M059J (cell line): ENCODE measurements around the gene KAT2B. TPM values are rescaled to one million over a fixed set of nuclear protein-coding genes. Genes with fewer than 3 reads are reported as not detected.
A peak's percentile ranks its signal among the peaks of the same experiment; 100 is the strongest.
"Not testable (repeated sequence)": the region's sequence is repeated elsewhere in the genome, so short reads cannot be mapped to it uniquely, and the experiment has no call there.

Experiments used
- DNase-seq: peaks from one replicate; pipeline ENCODE4 v3.0.0-alpha.2; 2012; ENCODE audit warnings: low read depth
- total RNA-seq: library from RNA; depleted of rRNA; stranded (reverse); fragments of >200 nt; shearing (Covaris generic); gene quantifications from 2 replicates; pipeline ENCODE4 v1.2.3, GENCODE V29; 2014

KAT2B gene
- total RNA-seq, 1 experiment from 2014 or later, result 14.7 TPM

DNA sequence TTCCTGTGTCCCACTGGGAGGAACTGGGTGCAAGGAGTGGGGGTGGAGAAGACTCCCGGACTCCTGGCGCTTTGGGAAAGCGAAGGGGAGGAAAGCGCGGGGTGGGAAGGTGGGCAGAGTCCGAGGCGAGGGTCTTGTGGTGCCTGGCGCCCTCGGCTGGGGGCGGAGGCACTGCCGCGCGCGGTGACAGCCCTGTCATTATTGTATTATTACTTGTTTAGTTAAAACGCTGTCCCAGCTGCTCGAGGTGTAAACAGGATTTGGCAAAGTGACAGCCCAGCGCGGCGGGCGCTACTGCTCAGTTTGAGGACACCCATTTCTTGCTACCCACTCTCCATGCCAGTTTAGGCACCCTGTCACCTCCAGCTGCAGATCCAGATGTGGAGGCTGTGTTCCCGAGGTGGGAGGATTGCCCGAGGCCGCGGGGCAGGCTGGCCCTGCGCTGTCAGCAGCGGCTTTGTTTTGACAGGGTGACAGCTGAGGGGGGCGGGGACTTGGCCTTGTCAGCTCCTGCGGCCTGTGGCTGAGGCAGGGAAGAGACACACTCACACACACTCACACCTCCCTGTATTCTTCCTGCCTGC is 1.0 kb downstream of the KAT2B start:
- peak; percentile 77 for DNase-seq

GRCh38 chr3:20042331-20042730 is 2.1 kb downstream of the KAT2B start:
- DNase-seq, result no peak

DNA sequence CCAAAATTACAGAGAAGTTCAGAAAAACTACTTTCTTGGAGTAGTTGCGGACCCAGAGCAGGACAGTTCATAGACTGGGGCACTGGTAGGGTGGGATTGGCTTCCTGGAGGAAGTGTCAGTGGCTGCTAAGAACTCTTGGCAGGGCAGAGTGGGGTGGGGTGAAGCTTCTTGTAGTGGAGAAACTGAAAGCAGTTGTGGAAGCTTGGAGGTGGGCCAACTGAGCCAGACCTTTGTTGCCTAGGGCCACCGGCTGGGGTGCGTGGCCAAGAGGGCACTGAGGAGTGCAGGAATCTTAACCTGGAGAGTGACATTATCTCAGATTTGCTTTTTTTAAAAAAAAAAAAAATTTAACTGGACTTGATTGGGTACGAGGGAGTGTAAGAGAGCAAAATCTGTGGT is 3.1 kb downstream of the KAT2B start:
- DNase-seq, result peak; percentile 56

DNA sequence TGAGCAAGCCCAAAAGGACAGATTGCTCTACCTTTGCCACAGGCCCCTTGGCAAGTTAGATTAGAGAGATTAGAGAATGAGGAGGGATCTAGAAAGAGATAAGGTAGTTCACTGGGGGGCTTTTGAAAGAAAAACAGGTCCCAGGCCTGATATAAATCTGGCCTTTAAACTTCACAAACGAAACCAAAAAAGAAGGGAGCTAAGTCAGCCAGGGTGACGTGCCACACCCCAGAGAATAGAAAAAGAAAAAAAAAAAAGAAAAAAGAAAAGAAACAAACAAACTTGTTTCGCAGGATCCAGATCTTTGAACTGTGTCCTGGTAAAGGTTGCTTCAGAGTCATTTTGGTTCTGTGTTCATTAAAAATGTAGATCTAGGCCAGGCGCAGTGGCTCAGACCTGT is 3.6 kb downstream of the KAT2B start:
- no peak for DNase-seq

GRCh38 chr3:20045141-20045540 is 4.9 kb downstream of the KAT2B start:
- DNase-seq, result not testable (repeated sequence)

DNA sequence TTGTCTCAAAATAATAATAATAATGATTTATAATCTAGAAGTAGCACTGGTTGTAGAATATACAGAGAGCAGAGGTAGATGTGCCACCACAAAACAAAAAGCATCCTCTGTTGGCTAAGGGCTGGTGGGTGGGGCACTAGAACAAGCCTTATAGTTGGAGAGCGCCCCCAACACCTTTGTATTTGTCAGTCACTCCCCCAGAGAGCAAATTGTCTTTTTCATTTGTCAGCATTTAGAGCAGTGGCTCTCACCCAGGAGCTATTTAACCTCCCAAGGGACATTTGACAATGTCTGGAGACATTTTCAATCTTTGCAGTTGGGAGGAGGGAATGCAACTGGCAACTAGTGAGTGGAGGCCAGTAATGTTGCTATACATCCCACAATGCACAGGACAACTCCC is 6.3 kb downstream of the KAT2B start:
- no peak for DNase-seq

- no peak for DNase-seq
Measured at GRCh38 chr3:20047341-20047779, 7.1 kb downstream of the KAT2B start.

- no peak for DNase-seq
Measured at GRCh38 chr3:20047976-20048883, 8.0 kb downstream of the KAT2B start.

GRCh38 chr3:20051123-20051806 is 11.0 kb downstream of the KAT2B start:
- DNase-seq, result no peak

DNA sequence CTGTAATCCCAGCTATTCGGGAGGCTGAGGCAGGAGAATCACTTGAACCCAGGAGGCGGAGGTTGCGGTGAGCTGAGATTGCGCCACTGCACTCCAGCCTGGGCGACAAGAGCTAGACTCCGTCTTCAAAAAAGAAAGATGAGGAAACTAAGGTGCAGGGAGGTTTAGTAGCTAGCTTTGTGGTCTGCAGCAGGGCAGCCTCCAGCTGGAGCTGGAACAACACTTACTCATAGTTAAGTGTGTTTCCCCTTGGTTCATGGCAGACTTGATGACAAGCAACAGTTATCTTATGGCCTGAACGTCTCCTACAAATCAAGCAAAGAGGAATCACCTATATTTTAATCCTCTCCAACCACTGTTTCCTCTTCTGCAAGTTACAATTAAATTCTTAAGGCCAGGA is 12.6 kb downstream of the KAT2B start:
- no peak for DNase-seq

DNA sequence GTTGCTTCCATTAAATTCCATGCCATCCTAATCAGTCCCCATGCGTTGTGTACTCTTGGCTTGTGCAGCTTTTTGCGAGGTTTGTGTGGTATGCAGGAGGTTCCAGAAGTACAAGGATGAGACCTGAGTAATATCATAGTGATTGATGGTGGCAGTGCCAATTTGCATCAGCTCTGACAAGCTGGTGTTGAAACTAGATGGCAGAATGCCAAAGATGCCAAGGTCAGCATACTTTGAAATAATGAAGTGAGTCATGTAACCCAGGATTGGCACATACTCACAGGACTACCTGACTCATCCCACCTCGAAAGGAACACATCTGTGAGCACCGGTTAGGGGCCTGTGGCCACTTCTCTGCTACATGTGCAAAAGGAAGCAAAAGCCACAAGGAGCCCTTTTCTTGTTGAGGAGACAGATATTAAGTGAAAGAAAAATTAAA is 14.3 kb downstream of the KAT2B start:
- peak; percentile 97 for DNase-seq

DNA sequence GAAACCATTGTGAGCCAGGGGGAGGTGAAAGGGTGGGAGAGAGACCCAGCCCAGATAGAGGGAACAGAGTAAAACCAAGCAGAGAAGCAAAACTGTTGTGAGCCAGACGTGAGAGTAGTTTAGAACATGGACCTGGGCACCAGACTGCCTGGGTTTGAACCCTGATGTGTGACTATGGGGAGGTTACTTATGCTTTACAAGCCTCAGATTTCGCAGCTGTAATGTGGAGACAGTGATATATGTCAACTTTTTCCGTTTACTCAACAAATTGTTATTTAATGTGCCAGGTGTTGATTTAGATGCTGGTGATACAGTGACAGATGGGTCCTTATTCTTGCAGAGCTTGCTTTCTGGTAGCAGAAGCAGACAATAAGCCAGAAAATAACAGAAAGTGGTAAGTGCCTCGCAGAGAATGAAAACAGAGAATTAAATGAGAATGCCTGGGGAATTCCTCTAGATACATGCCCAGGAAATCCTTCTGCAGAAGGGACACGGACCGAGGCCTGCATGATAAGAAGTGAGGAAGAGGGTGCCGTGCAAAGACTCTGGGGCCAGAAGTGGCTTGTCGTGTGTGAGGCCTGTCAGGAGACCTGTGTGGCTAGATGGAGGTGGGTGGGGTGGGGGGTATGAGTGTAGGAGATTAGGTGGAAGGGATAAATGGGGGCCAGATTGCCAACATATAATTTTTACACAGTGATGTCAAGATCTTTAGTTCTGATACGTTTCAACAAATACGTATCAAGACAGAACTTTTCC is 15.0 kb downstream of the KAT2B start:
- DNase-seq, result no peak

DNA sequence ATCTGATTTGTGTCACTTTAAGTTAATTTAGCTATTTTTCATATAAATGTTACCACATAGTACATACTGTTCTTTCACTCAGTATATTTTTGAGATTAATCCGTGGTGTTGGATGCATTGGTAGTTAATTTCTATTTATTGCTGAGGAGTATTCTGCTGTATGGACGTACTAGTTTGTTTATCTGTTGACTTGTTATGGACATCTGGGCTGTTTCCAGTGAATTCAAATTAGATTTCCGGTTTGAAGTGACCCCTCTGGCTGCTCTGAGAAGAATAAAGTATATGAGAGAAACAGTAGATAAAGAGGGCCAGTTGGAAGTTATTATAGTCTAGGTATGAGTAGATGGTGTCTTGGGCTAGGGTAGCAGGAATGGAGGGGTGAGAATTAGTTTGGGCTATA is 15.6 kb downstream of the KAT2B start:
- DNase-seq, result no peak

DNA sequence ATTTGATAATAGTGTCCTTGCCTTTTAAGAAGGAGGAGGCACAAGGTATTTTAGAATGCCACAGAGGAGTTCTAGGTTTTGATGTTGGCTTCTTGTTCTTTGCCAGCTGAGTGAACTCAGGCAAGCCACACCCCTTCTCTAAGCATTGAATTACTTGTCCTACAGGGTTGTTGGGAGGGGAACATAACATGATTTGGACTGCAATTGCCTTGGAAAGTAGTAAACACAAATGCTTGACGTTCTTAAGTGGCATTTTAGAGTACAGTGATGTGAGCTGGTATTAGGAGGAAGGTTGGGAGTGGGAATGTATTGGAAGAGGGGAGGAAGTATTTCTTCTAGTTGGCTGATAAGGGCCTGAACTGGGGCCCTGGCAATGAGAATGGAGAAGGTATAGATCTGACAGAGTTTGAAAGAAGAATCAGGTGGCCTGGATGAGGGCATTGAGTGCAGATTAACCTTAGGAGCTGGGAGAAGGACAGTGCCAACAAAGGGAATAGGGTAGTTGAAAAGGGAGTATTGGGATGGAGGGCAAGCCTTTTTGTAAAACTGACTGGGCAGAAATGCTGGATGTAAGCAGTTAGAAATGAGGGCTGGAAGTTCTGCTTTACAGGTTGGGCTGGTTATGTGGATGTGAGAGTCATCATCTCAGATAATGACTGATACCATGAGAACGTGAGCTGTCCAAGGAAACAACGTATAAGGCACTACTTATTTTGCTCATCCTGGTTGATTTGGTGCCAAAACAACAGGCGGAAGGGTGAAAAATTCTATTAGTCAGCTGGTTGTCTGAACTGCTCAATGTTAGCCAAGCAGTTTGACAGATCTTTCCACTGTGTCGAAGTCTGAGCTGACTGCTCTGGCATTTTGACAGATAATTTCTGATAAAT is 16.7 kb downstream of the KAT2B start:
- peak; percentile 86 for DNase-seq

DNA sequence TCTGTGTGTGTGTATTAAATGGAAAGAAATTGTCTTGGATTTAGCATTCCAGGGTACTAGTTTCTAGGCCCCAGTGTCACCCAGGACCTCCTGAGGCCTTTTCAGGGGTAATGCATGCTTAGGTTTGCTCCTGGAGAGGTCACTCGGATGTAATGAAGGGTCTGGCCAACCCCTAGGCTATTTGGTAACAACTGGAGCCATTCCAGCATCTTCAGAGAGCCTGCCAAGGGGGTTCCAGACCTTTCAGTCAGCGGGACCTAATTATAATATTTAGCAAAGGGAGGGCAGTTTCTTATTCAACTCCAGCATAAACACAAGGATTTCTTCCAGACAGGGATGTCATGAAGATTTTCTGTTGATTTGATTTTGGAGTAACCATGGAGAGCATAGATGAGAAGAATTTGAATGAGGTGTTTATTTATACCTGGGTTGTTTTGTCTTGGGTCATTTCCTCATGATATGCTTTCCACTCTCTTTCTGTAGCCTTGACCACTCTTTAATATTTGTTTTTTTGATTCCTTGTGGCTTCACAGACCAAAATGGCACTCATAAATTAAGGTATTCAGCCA is 17.4 kb downstream of the KAT2B start:
- peak; percentile 60 for DNase-seq

- no peak for DNase-seq
Measured at GRCh38 chr3:20059929-20060328, 19.7 kb downstream of the KAT2B start.

GRCh38 chr3:20060974-20061685 is 20.9 kb downstream of the KAT2B start:
- no peak for DNase-seq

DNA sequence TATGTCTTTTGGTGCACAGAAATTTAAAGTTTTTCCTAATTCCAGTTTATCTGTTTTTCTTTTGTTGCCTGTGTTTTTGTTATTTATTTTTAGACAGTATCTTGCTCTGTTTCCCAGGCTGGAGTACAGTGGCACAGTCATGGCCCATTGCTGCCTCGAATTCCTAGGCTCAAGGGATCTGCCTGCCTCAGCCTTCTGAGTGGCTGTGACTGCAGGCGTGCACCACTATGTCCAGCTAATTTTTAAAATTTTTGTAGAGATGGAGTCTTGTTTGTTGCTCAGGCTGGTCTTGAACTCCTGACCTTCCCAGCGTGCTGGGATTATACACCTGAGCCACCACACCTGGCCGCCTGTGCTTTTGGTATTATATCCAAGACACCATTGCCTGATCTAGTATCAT is 22.8 kb downstream of the KAT2B start:
- DNase-seq, result no peak

- DNase-seq, result no peak
Measured at GRCh38 chr3:20064387-20064786, 24.1 kb downstream of the KAT2B start.
